Measurements from ENCODE around the gene PRKCI.

PRKCI gene

DNA sequence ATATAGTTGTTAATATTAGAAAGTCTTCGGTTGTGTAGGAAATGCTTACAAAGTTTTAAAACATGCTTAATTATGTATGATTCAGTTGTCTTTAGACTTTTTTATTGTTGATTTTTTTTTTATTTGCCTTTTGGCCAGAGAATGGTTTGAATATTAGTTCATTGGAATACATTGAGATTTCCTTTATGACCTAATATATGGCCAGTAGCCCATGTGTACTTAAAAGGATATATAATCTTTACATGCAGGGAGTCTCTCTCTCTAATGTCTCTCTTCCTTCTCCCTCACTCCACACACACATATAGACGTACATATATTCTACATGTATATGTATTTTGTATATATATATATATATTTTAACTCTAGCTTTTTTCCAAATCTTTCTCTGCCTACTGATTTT, 68.0 kb downstream of the PRKCI start:
- TF ChIP-seq, protein P1, sequence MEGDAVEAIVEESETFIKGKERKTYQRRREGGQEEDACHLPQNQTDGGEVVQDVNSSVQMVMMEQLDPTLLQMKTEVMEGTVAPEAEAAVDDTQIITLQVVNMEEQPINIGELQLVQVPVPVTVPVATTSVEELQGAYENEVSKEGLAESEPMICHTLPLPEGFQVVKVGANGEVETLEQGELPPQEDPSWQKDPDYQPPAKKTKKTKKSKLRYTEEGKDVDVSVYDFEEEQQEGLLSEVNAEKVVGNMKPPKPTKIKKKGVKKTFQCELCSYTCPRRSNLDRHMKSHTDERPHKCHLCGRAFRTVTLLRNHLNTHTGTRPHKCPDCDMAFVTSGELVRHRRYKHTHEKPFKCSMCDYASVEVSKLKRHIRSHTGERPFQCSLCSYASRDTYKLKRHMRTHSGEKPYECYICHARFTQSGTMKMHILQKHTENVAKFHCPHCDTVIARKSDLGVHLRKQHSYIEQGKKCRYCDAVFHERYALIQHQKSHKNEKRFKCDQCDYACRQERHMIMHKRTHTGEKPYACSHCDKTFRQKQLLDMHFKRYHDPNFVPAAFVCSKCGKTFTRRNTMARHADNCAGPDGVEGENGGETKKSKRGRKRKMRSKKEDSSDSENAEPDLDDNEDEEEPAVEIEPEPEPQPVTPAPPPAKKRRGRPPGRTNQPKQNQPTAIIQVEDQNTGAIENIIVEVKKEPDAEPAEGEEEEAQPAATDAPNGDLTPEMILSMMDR (IDR thresholded peaks at IDR 0.05; ENCODE audit: low read depth, low read length, missing control alignments) = no peak
- H3K36me3 ChIP-seq (replicated peaks) = peaks cover 4% of the 10 kb centered on the region
- H3K27ac ChIP-seq = no peak overlapping the region
- no peak overlapping the region for H3K4me3 ChIP-seq (ENCODE audit: low read depth, low read length)
- H3K27me3 ChIP-seq (replicated peaks) = no peaks in the 10 kb centered on the region
- in situ Hi-C loops (cut with HindIII; ENCODE audit: low pct_ligation_motif_present, low sequenced_read_pairs) = no loop called here
- no peak for DNase-seq

DNA sequence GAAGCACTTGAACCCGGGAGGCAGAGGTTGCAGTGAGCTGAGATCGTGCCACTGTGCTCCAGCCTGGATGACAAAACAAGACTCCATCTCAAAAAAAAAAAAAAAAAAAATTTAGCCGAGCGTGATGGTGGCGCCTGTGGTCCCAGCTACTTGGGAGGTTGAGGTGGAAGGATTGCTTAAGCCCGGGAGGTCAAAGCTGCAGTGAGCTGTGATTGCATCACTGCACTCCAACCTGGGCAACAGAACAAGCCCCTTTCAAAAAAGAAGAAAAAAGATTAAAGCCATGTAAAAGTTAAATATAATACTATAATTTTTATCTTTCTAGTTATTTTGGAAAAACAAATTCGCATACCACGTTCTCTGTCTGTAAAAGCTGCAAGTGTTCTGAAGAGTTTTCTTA, 73.4 kb downstream of the PRKCI start:
- in situ Hi-C loops (cut with HindIII; ENCODE audit: low pct_ligation_motif_present, low sequenced_read_pairs) = no loop called here
- H3K36me3 ChIP-seq (replicated peaks) = peaks cover 16% of the 10 kb centered on the region
- TF ChIP-seq, protein P1 (IDR thresholded peaks at IDR 0.05; ENCODE audit: low read depth, low read length, missing control alignments) = no peak
- no peak overlapping the region for H3K27ac ChIP-seq
- H3K4me3 ChIP-seq (ENCODE audit: low read depth, low read length) = no peak overlapping the region
- no peaks in the 10 kb centered on the region for H3K27me3 ChIP-seq (replicated peaks)
- no peak for DNase-seq

DNA sequence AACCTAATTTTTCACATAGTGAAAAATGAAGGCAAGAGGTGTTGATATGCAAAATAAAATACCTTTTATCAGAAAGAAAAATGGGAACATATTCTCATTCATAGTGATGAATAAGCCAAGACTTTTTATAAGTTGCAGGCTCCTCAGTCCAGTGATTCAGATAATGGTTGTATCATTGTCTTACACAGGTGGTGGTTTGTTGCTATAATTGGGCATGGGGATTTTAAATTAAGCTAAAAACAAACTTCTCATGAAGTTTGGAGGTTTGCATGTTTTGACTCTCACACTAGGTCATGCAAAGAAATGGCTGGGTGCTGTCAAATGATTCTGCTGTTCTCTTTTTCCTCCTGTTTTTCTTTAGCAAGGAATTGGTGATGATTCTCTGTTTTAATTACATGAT, 74.5 kb downstream of the PRKCI start:
- Histone ChIP-seq H3K27ac (no peak overlapping the region), H3K27me3 (replicated peaks) (no peaks in the 10 kb centered on the region), H3K4me3 (ENCODE audit: low read depth, low read length) (no peak overlapping the region), H3K36me3 (replicated peaks) (peaks cover 18% of the 10 kb centered on the region)
- in situ Hi-C loops (cut with HindIII; ENCODE audit: low pct_ligation_motif_present, low sequenced_read_pairs) = no loop called here
- TF ChIP-seq, protein P1 (IDR thresholded peaks at IDR 0.05; ENCODE audit: low read depth, low read length, missing control alignments) = no peak
- DNase-seq = no peak

DNA sequence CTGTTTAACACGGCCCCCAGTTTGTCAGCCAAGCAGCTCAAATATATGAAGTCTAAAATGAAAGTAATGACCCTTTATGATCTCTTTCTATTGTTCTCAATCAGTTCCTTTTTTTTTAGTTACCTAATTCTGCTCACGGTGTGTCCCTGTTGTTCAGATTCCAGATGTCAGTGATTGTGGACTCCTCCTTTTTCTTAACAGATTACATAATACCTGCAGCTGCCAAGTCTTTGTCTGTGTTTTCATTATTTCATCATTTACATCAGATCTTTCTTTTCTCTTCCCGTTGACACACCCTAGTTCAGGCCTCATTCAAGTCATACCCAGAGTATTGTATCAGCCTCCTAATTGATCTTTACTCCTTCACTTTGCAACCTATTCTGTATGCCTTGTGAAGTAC, 79.2 kb downstream of the PRKCI start:
- no peak for DNase-seq
- Histone ChIP-seq H3K27ac (no peak overlapping the region), H3K4me3 (ENCODE audit: low read depth, low read length) (no peak overlapping the region), H3K27me3 (replicated peaks) (no peaks in the 10 kb centered on the region), H3K36me3 (replicated peaks) (peaks cover 17% of the 10 kb centered on the region)
- TF ChIP-seq, protein P1 (IDR thresholded peaks at IDR 0.05; ENCODE audit: low read depth, low read length, missing control alignments) = no peak
- in situ Hi-C loops (cut with HindIII; ENCODE audit: low pct_ligation_motif_present, low sequenced_read_pairs) = no loop called here

DNA sequence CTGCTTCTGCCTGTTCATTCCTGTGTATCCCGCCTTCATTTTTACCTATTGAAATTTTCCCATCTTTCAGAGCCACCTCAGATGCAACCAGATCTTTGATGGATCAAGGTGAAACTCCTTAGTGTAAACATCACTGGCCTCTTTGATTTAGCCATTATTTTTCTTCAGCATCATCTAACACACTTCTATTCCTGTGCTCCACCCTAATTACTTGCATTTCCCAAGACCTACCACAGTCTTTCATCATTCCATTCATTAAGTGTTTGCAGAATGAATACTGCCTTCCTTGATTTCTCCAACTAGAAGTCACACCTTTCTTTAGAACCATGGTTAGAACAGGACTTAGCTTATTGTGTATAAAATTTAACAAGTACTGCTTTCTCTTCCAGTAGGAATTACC, 79.8 kb downstream of the PRKCI start:
- Histone ChIP-seq H3K4me3 (ENCODE audit: low read depth, low read length) (no peak overlapping the region), H3K36me3 (replicated peaks) (peaks cover 14% of the 10 kb centered on the region), H3K27me3 (replicated peaks) (no peaks in the 10 kb centered on the region), H3K27ac (no peak overlapping the region)
- DNase-seq = no peak
- in situ Hi-C loops (cut with HindIII; ENCODE audit: low pct_ligation_motif_present, low sequenced_read_pairs) = no loop called here
- TF ChIP-seq, protein P1 (IDR thresholded peaks at IDR 0.05; ENCODE audit: low read depth, low read length, missing control alignments) = no peak

DNA sequence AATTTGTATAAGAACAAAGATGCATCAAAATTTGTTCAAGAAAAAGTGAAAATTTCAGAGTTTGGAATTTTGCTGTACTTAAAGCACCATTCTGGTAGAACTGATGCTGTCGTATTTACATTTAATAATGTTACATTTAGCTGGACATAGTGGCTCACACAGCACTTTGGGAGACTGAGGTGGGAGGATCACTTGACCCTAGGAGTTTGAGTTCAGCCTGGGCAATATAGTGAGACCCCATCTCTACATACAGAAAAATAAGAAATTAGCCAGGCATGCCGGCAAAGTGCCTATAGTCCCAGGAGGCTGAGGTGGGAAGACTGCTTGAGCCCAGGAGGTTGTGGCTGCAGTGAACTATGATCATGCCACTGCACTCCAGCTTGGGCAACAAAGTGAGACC, 83.8 kb downstream of the PRKCI start:
- H3K36me3 ChIP-seq (replicated peaks) = peaks cover 4% of the 10 kb centered on the region
- TF ChIP-seq, protein P1 (IDR thresholded peaks at IDR 0.05; ENCODE audit: low read depth, low read length, missing control alignments) = no peak
- no peak overlapping the region for H3K4me3 ChIP-seq (ENCODE audit: low read depth, low read length)
- in situ Hi-C loops (cut with HindIII; ENCODE audit: low pct_ligation_motif_present, low sequenced_read_pairs) = no loop called here
- no peak overlapping the region for H3K27ac ChIP-seq
- DNase-seq = no peak
- no peaks in the 10 kb centered on the region for H3K27me3 ChIP-seq (replicated peaks)

Data from brain microvascular endothelial cell (primary cell).